NCI-H1694 treated with DMSO at 0.1 percent for 48 hours (cell line): ENCODE results near the gene MYADM.
"Not testable (repeated sequence)": the region's sequence is repeated elsewhere in the genome, so short reads cannot be mapped to it uniquely, and the experiment has no call there.

ENCODE experiments used
- DNase-seq: peaks from one replicate; lab custom pipeline; 2025; lab: John Stamatoyannopoulos, UW

MYADM gene

GRCh38 chr19:53868892-53869804 is 1.5 kb downstream of the MYADM start:
- no peak for DNase-seq

- DNase-seq, result not testable (repeated sequence)
Observed at GRCh38 chr19:53869805-53870484, 2.3 kb downstream of the MYADM start.

GRCh38 chr19:53870485-53870844 is 2.8 kb downstream of the MYADM start:
- DNase-seq, result no peak

GRCh38 chr19:53871454-53871853 is 3.8 kb downstream of the MYADM start:
- DNase-seq, result no peak

- no peak for DNase-seq
Observed at GRCh38 chr19:53872762-53873161, 5.1 kb downstream of the MYADM start.

GRCh38 chr19:53873773-53874605 is 6.3 kb downstream of the MYADM start:
- DNase-seq, result no peak

GRCh38 chr19:53874606-53874990 is 6.9 kb downstream of the MYADM start:
- DNase-seq, result no peak

- no peak for DNase-seq
Observed at GRCh38 chr19:53875602-53876325, 8.1 kb downstream of the MYADM start.

GRCh38 chr19:53876651-53877224 is 9.1 kb downstream of the MYADM start:
- DNase-seq, result no peak

GRCh38 chr19:53877361-53877766 is 9.7 kb downstream of the MYADM start:
- DNase-seq, result no peak

GRCh38 chr19:53878776-53879139 is 11.1 kb downstream of the MYADM start:
- DNase-seq, result no peak

- DNase-seq, result no peak
Observed at GRCh38 chr19:53879140-53880081, 11.7 kb downstream of the MYADM start.

GRCh38 chr19:53880711-53881481 is 13.2 kb downstream of the MYADM start:
- no peak for DNase-seq

- DNase-seq, result no peak
Observed at GRCh38 chr19:53881482-53882390, 14.1 kb downstream of the MYADM start, which contains the start of gene PRKCG. PRKCG (plus strand) TSS chr19:53882197; CDS start chr19:53882495, 298 bp downstream.

GRCh38 chr19:53882391-53883050 is 14.8 kb downstream of the MYADM start:
- no peak for DNase-seq

- no peak for DNase-seq
Observed at GRCh38 chr19:53883231-53883661, 15.6 kb downstream of the MYADM start.

- no peak for DNase-seq
Observed at GRCh38 chr19:53883741-53884140, 16.1 kb downstream of the MYADM start.

- DNase-seq, result no peak
Observed at GRCh38 chr19:53884256-53884655, 16.6 kb downstream of the MYADM start.
